HG02610 (cell line): ENCODE results near the gene REEP3.
A peak's percentile ranks its signal among the peaks of the same experiment; 100 is the strongest.
"Not testable (repeated sequence)": the region's sequence is repeated elsewhere in the genome, so short reads cannot be mapped to it uniquely, and the experiment has no call there.

ENCODE experiments used
- ATAC-seq: cut with Tn5 transposase; IDR thresholded peaks from one replicate; pipeline ENCODE4 v1.9.1; 2021; ENCODE audit warnings: mild to moderate bottlenecking, moderate library complexity; ENCODE audit not compliant: unreplicated experiment

REEP3 gene

GRCh38 chr10:63520500-63521415 is at the start of gene REEP3:
Gene REEP3 (plus strand): TSS chr10:63521401. CDS start chr10:63521546, 145 bp downstream.
- ATAC-seq = peak; percentile 77

GRCh38 chr10:63474488-63474887 is 46.7 kb upstream of the REEP3 start:
- no peak for ATAC-seq

- no peak for ATAC-seq
These were observed 43.3 kb upstream of the REEP3 start for GRCh38 chr10:63477927-63478326.

- no peak for ATAC-seq
These were observed 42.6 kb upstream of the REEP3 start for GRCh38 chr10:63478564-63478963.

GRCh38 chr10:63480237-63480636 is 41.0 kb upstream of the REEP3 start:
- no peak for ATAC-seq

- ATAC-seq = no peak
These were observed 39.3 kb upstream of the REEP3 start for GRCh38 chr10:63481815-63482421.

GRCh38 chr10:63483983-63484382 is 37.2 kb upstream of the REEP3 start:
- ATAC-seq = no peak

- no peak for ATAC-seq
These were observed 33.2 kb upstream of the REEP3 start for GRCh38 chr10:63487990-63488389.

- ATAC-seq = no peak
These were observed 31.4 kb upstream of the REEP3 start for GRCh38 chr10:63489838-63490237.

GRCh38 chr10:63491588-63492316 is 29.4 kb upstream of the REEP3 start:
- ATAC-seq = no peak

GRCh38 chr10:63492317-63492690 is 28.9 kb upstream of the REEP3 start:
- ATAC-seq = not testable (repeated sequence)

- no peak for ATAC-seq
These were observed 28.2 kb upstream of the REEP3 start for GRCh38 chr10:63493004-63493403.

GRCh38 chr10:63494951-63495350 is 26.2 kb upstream of the REEP3 start:
- no peak for ATAC-seq

GRCh38 chr10:63496561-63496960 is 24.6 kb upstream of the REEP3 start:
- peak; percentile 67 for ATAC-seq

GRCh38 chr10:63497321-63497720 is 23.9 kb upstream of the REEP3 start:
- ATAC-seq = no peak

- no peak for ATAC-seq
These were observed 22.5 kb upstream of the REEP3 start for GRCh38 chr10:63498665-63499064.

- ATAC-seq = not testable (repeated sequence)
These were observed 20.6 kb upstream of the REEP3 start for GRCh38 chr10:63500551-63500950.

GRCh38 chr10:63501954-63502353 is 19.2 kb upstream of the REEP3 start:
- ATAC-seq = no peak

- ATAC-seq = no peak
These were observed 18.4 kb upstream of the REEP3 start for GRCh38 chr10:63502832-63503231.

- no peak for ATAC-seq
These were observed 17.8 kb upstream of the REEP3 start for GRCh38 chr10:63503395-63503794.

GRCh38 chr10:63504145-63504881 is 16.9 kb upstream of the REEP3 start:
- ATAC-seq = no peak
